NCI-H1930 (cell line): ENCODE data around the gene KLHL3.
A peak's percentile ranks its signal among the peaks of the same experiment; 100 is the strongest.

Experiments
- DNase-seq, 2 experiments: peaks; one replicate each; lab custom pipeline; 2025; lab: John Stamatoyannopoulos, UW

The KLHL3 gene

DNA sequence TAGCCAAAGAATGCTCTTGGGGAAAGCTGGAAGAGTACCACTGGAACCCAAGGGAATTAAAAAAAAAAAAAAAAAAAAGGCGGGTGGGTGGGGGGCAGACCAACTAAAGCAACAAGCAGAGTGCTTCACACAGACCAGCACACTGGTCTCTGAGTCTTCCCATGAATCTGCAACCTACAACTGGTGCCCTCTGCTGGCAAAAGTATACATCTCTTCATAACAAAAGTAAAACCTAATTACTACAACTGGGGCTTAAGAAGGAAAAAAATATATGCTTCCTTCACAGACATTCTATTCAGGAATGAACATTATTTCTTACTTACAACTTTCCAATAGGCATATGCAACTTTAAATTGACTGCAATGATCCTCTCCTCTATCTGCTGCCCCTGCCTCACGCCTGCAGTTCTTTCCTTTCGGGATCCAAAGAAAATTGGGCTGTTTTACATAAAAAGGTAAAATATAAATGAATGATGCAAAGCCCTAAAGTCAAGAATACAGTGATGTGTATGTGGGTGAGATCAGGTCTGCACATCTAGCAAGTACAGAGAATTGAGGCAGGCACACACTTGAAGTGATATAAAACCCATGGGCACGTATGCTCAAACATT lies 7.2 kb upstream of the KLHL3 start:
- DNase-seq = peak; percentile 9 to 37

DNA sequence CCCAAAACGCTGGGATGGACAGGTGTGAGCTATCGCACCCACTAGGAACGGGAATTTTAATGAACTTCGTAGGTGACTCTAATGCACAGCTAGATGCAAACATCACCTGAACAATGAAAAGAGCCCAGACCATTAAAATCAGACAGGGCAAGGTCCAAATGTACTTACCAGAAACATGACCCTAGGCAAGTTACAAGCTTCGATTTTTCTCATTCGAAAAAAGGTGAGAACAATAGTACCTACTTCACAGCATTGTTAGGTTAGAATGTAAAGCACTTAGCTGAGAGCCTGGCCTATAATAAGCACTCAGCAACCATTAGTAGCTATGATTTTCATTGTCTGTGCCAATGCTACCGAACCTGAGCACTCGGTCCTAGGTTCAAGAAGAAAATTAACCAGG lies 5.8 kb upstream of the KLHL3 start:
- no peak for DNase-seq

DNA sequence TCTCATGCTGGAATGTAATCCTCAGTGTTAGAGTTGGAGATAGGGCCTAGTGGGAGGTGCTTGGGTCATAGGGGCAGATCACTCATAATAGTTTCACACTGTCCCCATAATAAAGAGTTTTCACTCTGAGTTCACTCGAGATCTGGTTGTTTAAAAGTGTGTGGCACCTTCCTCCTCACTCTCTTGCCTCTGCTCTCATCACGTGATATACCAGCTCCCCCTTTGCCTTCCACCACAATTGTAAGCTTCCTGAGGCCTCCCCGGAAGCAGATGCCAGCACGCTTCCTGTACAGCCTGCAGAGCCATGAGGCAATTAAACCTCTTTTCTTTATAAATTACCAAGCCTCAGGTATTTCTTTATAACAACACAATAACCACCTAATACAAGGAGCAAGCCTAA lies 3.8 kb upstream of the KLHL3 start:
- DNase-seq = no peak

DNA sequence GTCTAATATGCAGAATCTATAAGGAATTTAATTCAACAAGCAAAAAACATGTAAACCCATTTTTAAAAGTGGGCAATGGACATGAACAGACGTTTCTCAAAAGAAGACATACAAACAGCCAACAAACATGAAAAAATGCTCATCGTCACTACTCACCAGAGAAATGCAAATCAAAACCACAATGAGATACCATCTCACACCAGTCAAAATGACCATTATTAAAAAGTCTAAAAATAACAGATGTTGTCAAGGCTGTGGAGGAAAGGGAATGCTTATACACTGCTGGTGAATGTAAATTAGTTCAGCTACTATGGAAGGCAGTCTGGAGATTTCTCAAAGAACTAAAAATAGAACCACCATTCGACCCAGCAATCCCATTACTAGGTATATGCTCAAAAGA lies 3.1 kb upstream of the KLHL3 start:
- no peak for DNase-seq

DNA sequence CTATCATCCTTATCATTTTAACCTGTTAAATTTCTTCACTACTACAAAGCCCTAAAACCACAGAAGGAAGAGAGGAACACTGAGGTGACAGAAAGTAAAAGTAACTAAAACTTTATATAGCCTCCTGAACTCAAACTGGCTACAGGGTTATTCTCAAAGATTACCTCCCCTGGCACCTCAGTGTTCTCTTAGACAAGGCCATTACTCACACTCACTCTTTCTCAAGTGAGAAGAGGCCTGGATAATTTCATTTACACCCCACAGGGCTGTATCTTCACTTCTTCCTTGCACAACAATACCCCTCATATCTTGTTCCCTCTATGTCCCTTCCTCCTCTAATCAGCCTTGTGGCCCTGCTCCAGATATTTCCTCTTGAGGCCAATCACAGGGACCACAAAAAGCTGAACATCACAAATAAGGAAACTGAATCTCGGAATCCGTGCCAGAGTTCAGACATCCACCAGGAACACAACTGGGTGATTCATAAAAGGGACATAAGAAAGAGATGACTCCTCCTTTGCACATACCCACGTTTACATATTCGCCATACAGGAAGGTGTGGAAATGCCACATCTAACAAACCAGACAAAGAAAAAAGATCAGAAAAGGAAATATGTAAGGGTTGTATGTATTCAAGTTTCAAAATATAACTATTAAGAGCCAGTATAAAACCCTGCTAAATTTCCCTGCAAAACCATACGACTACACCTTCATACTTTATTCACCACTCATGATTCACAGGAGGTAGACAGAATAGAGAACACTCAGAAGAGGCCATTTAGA lies 1.7 kb upstream of the KLHL3 start:
- no peak for DNase-seq

DNA sequence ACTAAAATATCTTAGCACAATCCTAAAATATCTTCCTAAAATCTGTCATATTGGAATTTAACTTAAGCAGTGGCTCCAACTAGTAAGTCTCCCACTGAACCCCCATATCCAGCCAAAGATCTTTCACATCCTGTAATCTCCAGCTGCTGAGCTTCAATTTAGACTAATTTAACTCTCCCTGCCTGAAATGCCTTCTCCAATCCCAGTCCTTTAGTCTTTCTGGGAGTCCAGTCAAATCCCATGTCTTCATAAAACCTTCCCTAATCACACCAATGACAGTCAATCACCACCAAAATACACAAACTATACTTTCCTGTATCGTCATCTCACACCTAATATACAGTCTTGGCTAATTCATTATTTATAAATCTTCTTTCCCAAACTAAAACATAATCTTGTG lies 607 bp upstream of the KLHL3 start:
- no peak for DNase-seq

DNA sequence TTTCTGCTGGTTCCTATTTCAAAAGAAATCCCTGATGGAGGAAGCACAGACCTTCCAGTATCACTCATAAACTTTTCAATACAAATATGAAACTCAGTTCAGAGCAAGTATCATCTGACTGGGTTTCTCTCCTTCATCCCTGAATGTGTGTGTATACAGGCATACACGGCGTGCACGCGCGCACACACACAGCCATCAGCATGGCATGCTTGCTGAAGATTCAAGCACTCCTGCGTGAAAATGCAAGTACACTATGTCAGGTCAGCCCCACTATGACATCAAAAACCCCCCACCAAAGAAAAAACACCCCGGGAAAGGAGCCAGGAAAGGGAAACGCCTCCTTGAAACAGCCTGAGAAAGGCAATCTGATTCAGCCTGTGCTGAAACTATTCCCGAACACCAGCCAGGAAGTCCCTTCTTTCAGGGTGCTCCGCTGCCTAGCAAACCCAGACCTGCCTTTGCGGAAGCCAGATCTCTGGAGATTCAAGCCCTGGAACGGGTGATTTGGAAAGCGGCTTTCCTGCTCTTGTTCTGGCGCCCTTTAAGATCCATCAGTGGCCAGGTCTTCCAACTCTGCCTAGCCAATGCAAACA lies 831 bp downstream of the KLHL3 start:
- no peak for DNase-seq

DNA sequence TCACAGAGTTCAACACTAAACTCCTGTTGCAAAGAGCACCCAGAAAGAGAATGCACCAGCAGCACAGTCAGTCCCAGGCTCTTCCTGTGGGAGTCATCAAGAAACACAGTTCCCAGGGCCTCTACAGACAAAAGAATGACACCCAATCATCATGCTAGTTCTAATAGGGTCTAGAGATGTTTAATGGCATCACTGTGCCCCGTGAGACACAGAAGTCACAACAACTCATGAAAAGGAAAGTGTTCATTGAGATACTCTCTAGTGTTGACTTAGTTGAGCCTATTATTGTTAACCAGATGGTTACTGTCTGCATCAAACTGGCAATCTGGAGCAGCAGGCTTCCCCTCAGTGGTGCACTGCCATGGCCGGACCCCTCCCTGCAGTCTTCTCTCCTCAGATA lies 1.6 kb downstream of the KLHL3 start:
- DNase-seq = no peak

DNA sequence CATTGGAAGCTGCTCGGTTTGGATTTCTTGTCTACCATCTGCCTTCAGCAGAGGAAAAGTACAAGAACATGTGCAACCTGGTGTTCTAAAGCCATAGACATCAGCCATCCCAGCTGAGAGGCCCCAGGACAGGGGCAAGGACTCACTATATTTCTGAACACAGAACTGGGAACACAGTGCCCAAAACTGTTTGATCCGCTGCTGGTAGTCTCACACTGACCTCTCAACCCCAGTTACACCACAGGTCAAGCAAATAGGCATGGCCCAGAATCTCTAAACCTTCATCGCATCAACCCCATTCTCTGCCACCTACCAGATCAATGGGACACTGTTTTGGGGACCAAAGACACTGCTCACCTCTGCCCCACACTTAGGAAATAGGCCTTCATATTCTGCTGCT lies 2.0 kb downstream of the KLHL3 start:
- DNase-seq = no peak

DNA sequence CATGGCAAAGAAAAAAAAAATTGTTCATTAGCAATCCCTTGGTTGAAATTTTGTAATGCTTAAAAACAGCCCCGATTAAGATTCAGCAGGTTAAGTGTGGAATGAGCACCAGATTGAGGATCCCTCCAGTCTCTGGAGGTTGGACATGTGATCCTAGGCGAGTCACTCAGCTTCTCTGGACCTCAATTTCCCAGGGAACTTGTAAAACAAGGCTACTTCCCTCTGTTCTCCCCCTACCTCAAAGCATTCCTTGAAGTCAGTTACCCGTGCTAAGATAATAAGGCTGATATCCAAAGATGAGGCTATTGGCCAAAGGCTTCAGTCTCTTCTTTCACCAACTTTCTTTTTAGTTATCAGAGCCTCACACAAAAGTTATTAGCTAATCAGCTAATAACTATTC lies 2.9 kb downstream of the KLHL3 start:
- no peak for DNase-seq

DNA sequence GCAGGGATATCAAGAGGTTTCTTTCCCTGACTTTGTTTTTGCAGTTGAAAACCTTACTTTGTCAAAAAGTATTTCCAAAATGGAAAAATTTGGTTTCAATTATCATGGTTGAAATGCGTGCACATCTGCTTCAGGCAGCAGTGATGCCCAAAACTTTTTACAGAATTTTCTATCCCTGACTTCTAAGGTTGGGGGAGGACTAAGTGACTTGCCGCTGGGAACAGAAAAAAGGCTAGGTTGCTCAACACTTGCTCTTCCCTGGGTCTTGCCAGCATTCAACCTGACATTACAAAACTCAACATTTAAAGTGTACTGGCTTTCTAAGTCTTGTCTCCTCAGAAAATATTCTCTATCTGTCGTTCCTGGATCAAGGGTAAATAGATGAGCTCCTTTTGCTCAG lies 4.7 kb downstream of the KLHL3 start:
- no peak for DNase-seq

DNA sequence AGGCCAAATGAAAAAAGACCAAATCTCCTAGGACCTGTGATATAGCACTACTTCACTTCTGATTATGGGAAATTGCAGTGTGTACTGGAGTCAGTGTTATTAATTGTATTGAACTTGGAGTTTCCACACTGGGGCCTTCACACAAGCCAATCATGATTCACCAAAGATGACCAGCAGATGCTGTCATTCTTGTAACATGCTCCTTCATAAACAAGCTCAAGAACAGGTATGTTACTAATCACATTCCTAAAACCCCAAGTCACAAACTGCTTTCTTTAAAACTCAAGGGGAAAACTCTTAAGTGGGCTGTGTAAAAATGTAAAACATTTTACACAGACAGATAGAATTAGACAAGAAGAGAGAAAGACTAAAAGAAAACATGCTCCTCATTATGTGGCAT lies 5.6 kb downstream of the KLHL3 start:
- no peak for DNase-seq

DNA sequence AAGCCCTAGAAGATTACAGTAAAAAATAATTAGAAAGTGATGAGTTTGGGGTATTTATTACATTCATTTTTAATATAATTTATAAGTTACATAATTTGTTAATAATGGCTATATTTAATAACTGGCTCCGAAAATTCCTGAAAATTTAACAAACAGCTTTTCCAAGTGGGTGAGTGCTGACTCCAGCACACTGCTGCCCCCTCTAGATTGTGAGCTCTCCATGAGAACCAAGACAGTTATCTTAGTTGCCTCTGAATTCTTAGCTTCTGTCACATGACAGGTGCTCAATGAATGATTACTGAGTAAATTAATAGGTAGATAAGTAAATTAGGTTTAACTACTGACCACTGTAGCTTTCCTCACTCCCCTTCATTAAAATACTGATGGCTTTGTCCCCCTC lies 7.8 kb downstream of the KLHL3 start:
- DNase-seq = no peak

DNA sequence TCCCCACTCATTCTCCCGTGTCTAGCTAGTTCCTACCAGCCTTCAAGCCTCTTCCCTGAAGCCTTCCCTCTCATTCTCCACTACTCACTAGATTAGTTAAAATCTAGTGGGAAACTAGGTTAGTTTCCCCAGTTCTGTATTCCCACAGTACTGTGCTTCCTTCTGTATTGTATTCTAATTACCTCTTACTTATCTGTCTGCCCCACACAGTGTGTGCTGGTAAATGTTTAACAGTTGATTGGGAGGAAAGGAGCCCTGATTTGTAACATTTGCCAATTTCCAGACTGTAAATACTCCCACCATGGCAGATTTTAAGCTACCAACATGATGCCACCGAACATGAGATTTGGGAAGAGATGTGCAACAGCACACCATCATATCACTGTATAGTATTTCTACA lies 8.3 kb downstream of the KLHL3 start:
- no peak for DNase-seq

DNA sequence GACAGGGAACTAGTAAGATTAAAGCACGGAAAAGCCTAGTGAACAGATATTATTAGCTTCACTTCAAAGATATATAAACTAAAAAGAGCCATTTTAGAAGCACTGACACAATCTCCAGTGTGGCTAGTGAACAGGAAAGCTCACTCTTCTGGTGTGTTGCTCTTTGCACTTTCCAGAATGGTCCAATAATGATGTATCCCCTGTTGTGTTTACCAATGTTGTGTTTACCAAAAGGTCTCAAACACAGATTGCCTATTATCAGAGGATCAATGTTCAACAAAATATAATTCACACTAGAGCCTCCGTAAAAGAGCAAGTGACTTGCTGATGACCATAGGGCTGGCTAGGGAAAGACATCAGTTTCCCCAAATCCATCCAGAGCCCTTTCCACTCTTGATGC lies 11.6 kb downstream of the KLHL3 start:
- DNase-seq = no peak

DNA sequence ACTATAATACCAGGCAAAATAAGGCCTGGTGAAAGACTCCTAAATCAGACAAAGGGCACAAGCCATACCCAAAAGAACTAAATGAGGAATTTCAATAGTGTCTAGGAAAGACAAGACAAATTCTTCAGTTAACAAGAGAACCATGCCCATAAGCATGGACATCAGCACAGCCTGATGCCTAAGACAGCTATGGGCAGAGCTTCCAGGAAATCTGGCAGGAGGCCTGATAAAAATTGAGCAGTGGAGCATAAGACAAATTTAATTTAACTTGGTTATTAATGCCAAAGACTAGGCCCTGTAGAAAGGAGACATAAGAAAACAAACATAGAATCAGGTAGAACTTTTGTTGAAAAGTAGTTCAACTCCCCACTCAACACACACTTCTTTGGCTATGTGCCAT lies 17.3 kb downstream of the KLHL3 start:
- DNase-seq = no peak

DNA sequence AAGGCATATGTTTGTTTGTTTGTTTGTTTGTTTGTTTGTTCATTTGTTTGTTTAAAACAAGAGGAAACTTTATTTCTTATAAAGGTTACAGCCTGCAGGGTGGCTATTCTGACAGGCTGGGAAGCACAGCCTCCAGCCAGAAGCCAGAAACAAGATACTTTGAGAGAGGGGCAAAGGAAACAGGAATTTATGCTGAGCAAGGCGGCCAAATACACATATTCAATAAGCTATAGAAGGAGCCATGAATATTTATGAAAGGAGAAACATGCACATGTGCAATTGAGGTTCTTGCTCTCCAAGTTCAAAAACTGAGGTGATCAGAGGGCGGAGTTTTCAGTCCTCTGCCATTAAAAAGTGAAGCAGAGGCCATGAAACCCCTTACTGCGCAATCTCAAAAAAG lies 19.6 kb downstream of the KLHL3 start:
- no peak for DNase-seq

DNA sequence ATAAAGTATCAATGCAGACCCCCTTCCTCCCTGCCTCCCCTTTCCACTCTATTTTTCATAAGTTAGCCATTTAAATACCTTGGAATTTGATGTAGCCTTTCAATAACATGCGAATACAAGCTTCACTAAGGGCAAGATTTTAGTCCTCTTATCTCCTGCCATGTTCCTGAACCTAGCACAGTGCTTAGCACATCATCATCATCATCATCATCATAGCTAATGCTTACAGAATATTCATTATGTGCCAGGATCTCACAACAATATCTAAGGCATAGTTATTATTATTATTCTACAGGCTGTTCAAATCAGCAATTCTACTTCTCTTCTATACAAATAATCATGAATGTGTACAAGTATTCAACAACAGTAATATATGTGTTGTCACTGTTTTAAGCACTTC lies 20.4 kb downstream of the KLHL3 start:
- DNase-seq = no peak

DNA sequence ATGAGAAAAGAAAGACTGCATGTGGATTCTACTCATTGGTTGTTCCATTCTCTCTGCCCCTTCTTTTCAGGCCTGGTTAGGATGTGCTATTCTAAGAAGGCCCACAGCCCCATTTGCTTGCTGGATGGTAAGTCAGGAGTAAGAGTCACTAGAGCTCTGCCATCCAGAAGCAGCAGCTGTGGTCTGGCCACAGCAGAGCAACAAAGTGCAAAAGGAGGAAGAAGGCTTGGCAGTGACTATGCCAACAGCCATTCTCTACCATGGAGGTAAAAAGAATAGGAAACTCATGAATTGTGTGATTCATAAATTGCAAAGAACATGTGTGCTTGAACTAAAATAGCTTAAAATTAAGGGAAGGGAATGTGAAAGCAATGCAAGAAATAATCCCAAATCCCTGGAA lies 20.9 kb downstream of the KLHL3 start:
- no peak for DNase-seq

DNA sequence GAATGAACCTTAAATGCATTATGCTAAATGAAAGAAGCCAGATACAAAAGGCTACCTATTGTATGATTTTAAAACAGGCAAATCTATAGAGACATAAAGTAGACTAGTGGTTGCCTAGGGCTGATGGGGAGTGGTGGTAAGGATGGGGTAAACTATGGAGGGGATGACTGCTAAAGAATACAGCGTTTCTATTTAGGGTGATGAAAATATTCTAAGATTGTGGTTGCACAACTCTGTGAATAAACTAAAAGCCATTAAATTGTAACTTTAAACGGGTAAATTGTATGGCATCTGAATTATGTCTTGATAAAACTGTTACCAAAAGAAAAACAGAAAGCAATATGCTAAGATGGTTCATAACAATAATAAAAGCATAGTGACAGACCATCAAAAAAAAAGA lies 21.4 kb downstream of the KLHL3 start:
- DNase-seq = no peak

DNA sequence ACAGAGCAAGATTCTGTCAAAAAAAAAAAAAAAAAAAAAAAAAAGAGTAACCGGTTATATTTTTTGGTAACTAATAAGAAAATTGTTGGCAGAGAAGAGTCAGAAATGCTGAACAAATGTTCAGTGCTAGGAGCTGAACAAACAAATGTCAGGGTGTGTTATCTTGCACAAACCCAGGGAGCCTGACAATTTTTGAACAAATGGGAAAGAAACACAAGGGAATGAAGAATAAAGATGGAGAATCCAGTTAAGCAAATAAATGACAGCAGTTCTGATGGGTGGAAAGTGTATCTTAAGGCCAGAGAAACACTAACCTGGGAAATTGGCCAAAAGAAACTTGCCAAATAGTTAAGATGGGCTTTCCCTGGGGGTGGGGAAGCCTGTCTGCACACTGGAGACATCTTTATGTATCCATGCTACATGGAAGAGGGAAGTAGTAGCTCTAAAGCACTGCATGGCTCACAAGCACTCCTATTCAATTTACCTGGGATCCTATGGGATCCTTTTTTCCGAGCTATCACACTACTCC lies 23.7 kb downstream of the KLHL3 start:
- DNase-seq = no peak

DNA sequence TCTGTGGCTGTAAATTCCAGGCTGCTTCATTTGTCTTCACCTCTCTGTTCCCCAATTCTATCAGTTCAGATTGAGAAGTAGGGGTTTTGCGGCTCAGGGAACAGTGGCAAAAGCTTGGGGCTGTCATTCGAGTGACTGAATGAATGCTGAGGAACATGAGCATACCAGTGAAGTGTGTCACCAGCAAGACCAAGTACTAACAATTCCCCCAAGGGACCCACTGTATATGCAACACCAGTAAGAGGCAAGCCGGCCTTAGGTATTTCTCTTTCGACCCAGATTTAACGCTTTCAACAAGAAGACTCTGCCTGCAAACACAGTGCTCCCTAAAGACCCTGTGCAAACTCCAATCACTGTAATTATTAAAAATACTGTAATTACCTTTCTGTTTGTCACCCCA lies 25.8 kb downstream of the KLHL3 start:
- no peak for DNase-seq

DNA sequence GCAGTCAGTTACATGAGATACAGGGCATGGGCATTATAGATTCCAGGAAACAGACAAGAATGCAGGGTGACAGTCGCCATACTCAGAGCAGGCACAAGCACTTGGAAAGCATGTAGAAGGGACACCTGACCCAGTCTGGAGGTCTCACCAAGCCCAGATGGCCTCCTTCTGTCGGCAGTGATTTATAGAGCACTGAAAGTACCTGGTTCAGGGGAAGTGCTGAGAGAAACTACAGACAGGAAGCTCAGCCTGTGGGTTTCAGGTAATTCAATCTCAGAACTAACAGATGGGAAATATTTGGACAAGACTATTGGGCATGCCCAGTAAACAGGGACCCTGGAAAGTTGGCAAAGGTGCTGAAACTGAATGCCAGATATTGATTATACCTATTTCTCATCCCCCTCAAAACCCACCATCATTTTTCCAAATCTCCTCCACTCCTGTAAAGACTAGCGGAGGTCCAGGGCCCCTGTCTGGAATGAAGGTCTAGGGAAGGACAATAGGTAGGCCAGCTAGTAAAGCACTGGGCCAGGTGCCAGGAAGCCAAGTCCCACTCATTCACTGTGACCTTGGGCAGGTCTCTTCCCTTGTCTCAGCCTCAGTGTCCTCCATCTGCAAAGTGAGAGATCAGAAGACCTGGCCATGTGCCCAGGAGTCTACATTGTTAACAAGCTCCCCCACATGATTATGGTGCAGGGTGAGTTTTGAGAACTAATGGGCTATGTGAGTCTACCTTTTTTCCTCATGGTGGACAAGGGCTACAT lies 26.9 kb downstream of the KLHL3 start:
- no peak for DNase-seq
